HepG2 (cell line): ENCODE measurements around the gene TTC19. TPM values are rescaled to one million over a fixed set of nuclear protein-coding genes. Genes with fewer than 3 reads are reported as not detected.

Experiments
- AGO1 ChIP-seq: fragments of 200-400 bp; formaldehyde crosslinking; IDR thresholded peaks from 2 replicates; pipeline ENCODE4 v1.6.1; 2017; ENCODE audit warnings: mild to moderate bottlenecking, low read depth, low read length, moderate library complexity; ENCODE audit not compliant: poor library complexity, severe bottlenecking
- CBX5 ChIP-seq: sonication (generic); formaldehyde crosslinking; IDR thresholded peaks from 2 replicates; pipeline ENCODE4 v1.4.0; 2020; ENCODE audit warnings: missing genetic modification reagents, borderline replicate concordance
- CHD4 ChIP-seq: fragments of 200-600 bp; sonication (generic); IDR thresholded peaks from 2 replicates; pipeline ENCODE4 v1.7.0; 2017; ENCODE audit warnings: mild to moderate bottlenecking, low read length, borderline replicate concordance
- CREM ChIP-seq, 2 experiments: sonication (generic) in 1 of 2; formaldehyde crosslinking in 1 of 2; IDR thresholded peaks; 2 replicates each; pipeline versions ENCODE4 v1.4.0 to v1.6.1; 2016 to 2020; ENCODE audit warnings: antibody characterized with exemption in 1 of 2, mild to moderate bottlenecking in 1 of 2, missing genetic modification reagents in 1 of 2
- DNMT3B ChIP-seq: conservative IDR thresholded peaks from 2 replicates; pipeline ENCODE4 v1.6.1; 2016; ENCODE audit warnings: missing biosample characterization, control low read depth
- E2F5 ChIP-seq: sonication (generic); formaldehyde crosslinking; conservative IDR thresholded peaks from 2 replicates; pipeline ENCODE4 v1.4.0; 2020; ENCODE audit warnings: missing genetic modification reagents
- FIP1L1 ChIP-seq: fragments of 200-400 bp; formaldehyde crosslinking; IDR thresholded peaks from 2 replicates; pipeline ENCODE4 v1.6.1; 2018; ENCODE audit warnings: low read depth, mild to moderate bottlenecking, low read length, moderate library complexity, borderline replicate concordance; ENCODE audit not compliant: insufficient read depth
- GMEB1 ChIP-seq: sonication (generic); formaldehyde crosslinking; IDR thresholded peaks from 2 replicates; pipeline ENCODE4 v1.5.1; 2020; ENCODE audit warnings: missing genetic modification reagents, mild to moderate bottlenecking, borderline replicate concordance
- GTF2F1 ChIP-seq: fragments of 150-350 bp; IDR thresholded peaks from 2 replicates; pipeline ENCODE4 v1.6.1; 2014; ENCODE audit warnings: low read length
- HIC2 ChIP-seq: sonication (generic); formaldehyde crosslinking; IDR thresholded peaks from 2 replicates; pipeline ENCODE4 v1.9.0; 2022; ENCODE audit warnings: low read depth, missing genetic modification reagents
- KMT2A ChIP-seq: sonication (generic); formaldehyde crosslinking; IDR thresholded peaks from 2 replicates; pipeline ENCODE4 v1.4.0; 2020; ENCODE audit warnings: missing genetic modification reagents
- RFX5 ChIP-seq: IDR thresholded peaks from 2 replicates; pipeline ENCODE4 v1.6.1; 2011; ENCODE audit warnings: low read depth, low read length, improper control_type of control experiment
- SIX4 ChIP-seq: sonication (generic); formaldehyde crosslinking; IDR thresholded peaks from 2 replicates; pipeline ENCODE4 v1.4.0; 2020; ENCODE audit warnings: missing genetic modification reagents
- SRF ChIP-seq: IDR thresholded peaks from 2 replicates; pipeline ENCODE4 v1.6.1; 2011; ENCODE audit warnings: mild to moderate bottlenecking, low read depth, low read length, moderate library complexity
- TRAFD1 ChIP-seq: sonication (generic); formaldehyde crosslinking; IDR thresholded peaks from 2 replicates; pipeline ENCODE4 v1.5.1; 2020; ENCODE audit warnings: missing genetic modification reagents, mild to moderate bottlenecking, borderline replicate concordance
- ZKSCAN5 ChIP-seq: sonication (generic); formaldehyde crosslinking; IDR thresholded peaks from 2 replicates; pipeline ENCODE4 v1.5.1; 2020; ENCODE audit warnings: mild to moderate bottlenecking, missing genetic modification reagents
- ZNF138 ChIP-seq: sonication (generic); formaldehyde crosslinking; IDR thresholded peaks from 2 replicates; pipeline ENCODE4 v1.5.0; 2020; ENCODE audit warnings: mild to moderate bottlenecking, low read depth, missing genetic modification reagents
- ZNF292 ChIP-seq: sonication (generic); formaldehyde crosslinking; IDR thresholded peaks from 2 replicates; pipeline ENCODE4 v1.8.1; 2022; ENCODE audit warnings: mild to moderate bottlenecking, low read depth, missing genetic modification reagents, borderline replicate concordance
- ZNF329 ChIP-seq: sonication (generic); formaldehyde crosslinking; IDR thresholded peaks from 2 replicates; pipeline ENCODE4 v1.9.0; 2021; ENCODE audit warnings: low read depth, mild to moderate bottlenecking, missing genetic modification reagents
- ZNF44 ChIP-seq: sonication (generic); formaldehyde crosslinking; IDR thresholded peaks from 2 replicates; pipeline ENCODE4 v1.5.1; 2020; ENCODE audit warnings: mild to moderate bottlenecking, missing genetic modification reagents
- ZNF556 ChIP-seq: sonication (generic); formaldehyde crosslinking; IDR thresholded peaks from 2 replicates; pipeline ENCODE4 v1.4.0; 2020; ENCODE audit warnings: mild to moderate bottlenecking, missing genetic modification reagents, borderline replicate concordance
- ZNF567 ChIP-seq: sonication (generic); formaldehyde crosslinking; IDR thresholded peaks from 2 replicates; pipeline ENCODE4 v1.8.1; 2023; ENCODE audit warnings: mild to moderate bottlenecking, missing genetic modification reagents, borderline replicate concordance
- ZNF572 ChIP-seq: sonication (generic); formaldehyde crosslinking; IDR thresholded peaks from 2 replicates; pipeline ENCODE4 v1.5.1; 2020; ENCODE audit warnings: mild to moderate bottlenecking, missing genetic modification reagents
- polyA plus RNA-seq, 8 experiments: library from polyadenylated mRNA; depleted of rRNA in 3 of 8; stranded (reverse) in 7 of 8; unstranded in 1 of 8; fragments of >200 nt; fragmentation: Illumina TruSeq in 4 of 8; extraction: Trizol in 4 of 8; gene quantifications; 2 replicates each; pipeline versions ENCODE4 v1.2.1 to v1.2.3, GENCODE V29; 2011 to 2016; ENCODE audit warnings: low read depth in 4 of 8, missing spikeins in 1 of 8, mixed read lengths in 1 of 8; ENCODE audit not compliant: insufficient read depth in 1 of 8
- total RNA-seq, 5 experiments: library from RNA; depleted of rRNA; stranded (reverse); fragments of >200 nt; fragmentation: Illumina TruSeq; extraction: Trizol; gene quantifications; 2 replicates each; pipeline ENCODE4 v1.2.3, GENCODE V29; 2016; ENCODE audit warnings: low read depth in 1 of 5

The TTC19 gene
- total and polyA plus RNA-seq, 2 of the 13 experiments (the other 11 are each of a cell fraction or from before 2014, with no cell fraction given): 4.4 to 24.3 TPM

- TF ChIP-seq GMEB1 (CRISPR knock-in tag) (peak; percentile 99), AGO1 (no peak), FIP1L1 (no peak), RFX5 (peak; percentile 57), DNMT3B (CRISPR knock-in tag) (peak; percentile 89), ZNF572 (CRISPR knock-in tag) (no peak), ZNF44 (CRISPR knock-in tag) (peak; percentile 92; the same call in 1 of the 2 replicates), CBX5 (CRISPR knock-in tag) (peak; percentile 87; the same call in 1 of the 2 replicates), ZNF329 (peak; percentile 83; the same call in 1 of the 2 replicates), SRF (no peak), ZNF138 (peak; percentile 97; the same call in 1 of the 2 replicates), GTF2F1 (no peak), ZNF567 (CRISPR knock-in tag) (peak; percentile 81; the same call in 1 of the 2 replicates), ZKSCAN5 (CRISPR knock-in tag) (no peak), E2F5 (CRISPR knock-in tag) (peak; percentile 80), CREM (IDR thresholded peaks at IDR 0.05) (peak; percentile 85), CREM (CRISPR knock-in tag; IDR thresholded peaks at IDR 0.05) (peak; percentile 81), KMT2A (CRISPR knock-in tag) (peak; percentile 90), CHD4 (no peak), ZNF292 (no peak), HIC2 (CRISPR knock-in tag) (no peak), SIX4 (CRISPR knock-in tag) (peak; percentile 52), TRAFD1 (CRISPR knock-in tag) (no peak), ZNF556 (CRISPR knock-in tag) (no peak; the same call in 1 of the 2 replicates)
Measured at GRCh38 chr17:15999141-15999973, at the start of gene TTC19, which contains the start of gene ZSWIM7 (continued).
